Stimulated activated naive CD8-positive, alpha-beta T cell treated with anti-CD3 and anti-CD28 coated beads, Interleukin-15, Interleukin-2, amounts not matched to agents 100 ng/mL and 50 ng/mL, for 24 hours (primary cell): ENCODE data around the gene MYF6.

ENCODE experiments used
- H3K27ac Mint-ChIP-seq: one replicate; pipeline ENCODE4 v1.8.0; 2021; ENCODE audit warnings: mild to moderate bottlenecking, mixed read lengths
- H3K27me3 Mint-ChIP-seq: one replicate; pipeline ENCODE4 v1.8.0; 2021; ENCODE audit warnings: mixed read lengths
- H3K36me3 Mint-ChIP-seq: one replicate; pipeline ENCODE4 v1.8.0; 2021; ENCODE audit warnings: low read depth, mixed read lengths
- H3K4me1 Mint-ChIP-seq: one replicate; pipeline ENCODE4 v1.8.0; 2021; ENCODE audit warnings: low read depth, mixed read lengths
- H3K4me3 Mint-ChIP-seq: one replicate; pipeline ENCODE4 v1.8.0; 2021; ENCODE audit warnings: mild to moderate bottlenecking, mixed read lengths
- H3K9me3 Mint-ChIP-seq: one replicate; pipeline ENCODE4 v1.8.0; 2021; ENCODE audit warnings: mixed read lengths

MYF6 gene

GRCh38 chr12:80698256-80698655 lies 9.2 kb upstream of the MYF6 start:
- no peak overlapping the region for H3K27ac Mint-ChIP-seq
- no peaks in the 10 kb centered on the region for H3K36me3 Mint-ChIP-seq
- H3K9me3 Mint-ChIP-seq = no peaks in the 10 kb centered on the region
- H3K4me3 Mint-ChIP-seq = no peak overlapping the region
- no peaks in the 10 kb centered on the region for H3K27me3 Mint-ChIP-seq
- H3K4me1 Mint-ChIP-seq = no peaks in the 10 kb centered on the region

DNA sequence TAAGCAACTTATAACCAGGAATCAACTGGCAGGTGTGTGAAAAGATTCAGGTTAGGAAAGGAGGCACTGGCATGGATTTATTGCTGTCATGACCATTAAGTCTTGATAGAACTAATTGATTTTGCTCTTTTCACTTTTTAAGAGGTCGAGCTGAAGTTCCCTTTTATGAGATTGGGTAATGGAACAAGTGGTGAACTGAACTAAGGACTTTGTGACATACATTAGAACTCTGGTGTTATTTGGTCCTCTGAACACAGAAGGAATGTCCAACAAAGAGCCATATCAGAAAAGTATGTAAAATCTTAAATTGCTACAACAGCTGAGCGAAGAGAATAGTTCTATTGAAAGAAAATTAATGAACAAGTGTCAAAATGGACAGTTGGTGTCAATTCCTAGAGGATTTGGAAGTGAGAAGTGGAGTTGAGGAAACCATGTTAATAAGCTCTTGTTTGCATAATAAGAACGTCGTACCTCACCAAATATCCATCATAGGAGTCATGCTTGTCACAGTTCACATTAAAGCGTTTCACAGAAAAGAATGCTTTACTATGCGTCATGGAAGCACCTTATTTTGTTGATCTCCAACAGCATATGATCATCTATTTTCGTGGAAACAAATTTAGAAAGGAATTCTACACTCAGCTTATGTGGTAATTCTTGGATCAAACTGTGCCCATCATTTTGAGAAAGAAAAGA lies 8.4 kb upstream of the MYF6 start:
- H3K9me3 Mint-ChIP-seq = no peaks in the 10 kb centered on the region
- no peak overlapping the region for H3K27ac Mint-ChIP-seq
- H3K4me1 Mint-ChIP-seq = no peaks in the 10 kb centered on the region
- H3K36me3 Mint-ChIP-seq = no peaks in the 10 kb centered on the region
- H3K27me3 Mint-ChIP-seq = no peaks in the 10 kb centered on the region
- no peak overlapping the region for H3K4me3 Mint-ChIP-seq

DNA sequence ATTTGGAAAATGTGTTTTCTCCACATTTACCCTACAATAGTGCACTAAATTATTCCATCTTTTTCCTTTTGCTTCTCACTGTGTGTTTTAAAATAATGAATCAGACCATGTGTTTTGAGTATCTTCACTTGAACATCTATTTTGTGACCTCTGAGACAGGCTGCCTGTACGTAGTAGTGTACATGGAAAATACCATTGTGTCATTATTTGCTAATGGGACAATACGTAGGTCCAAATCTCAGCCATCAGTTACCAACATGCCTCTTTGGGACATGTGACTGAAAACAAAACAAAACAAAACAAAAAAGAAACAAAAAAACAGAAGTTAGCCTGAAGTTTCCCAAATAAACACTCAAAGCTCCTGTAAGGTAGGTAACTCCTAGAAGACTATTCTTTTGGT lies 7.1 kb upstream of the MYF6 start:
- Mint-ChIP-seq H3K9me3 (no peaks in the 10 kb centered on the region), H3K4me3 (no peak overlapping the region), H3K27me3 (no peaks in the 10 kb centered on the region), H3K4me1 (no peaks in the 10 kb centered on the region), H3K27ac (no peak overlapping the region), H3K36me3 (no peaks in the 10 kb centered on the region)

GRCh38 chr12:80701388-80701787 lies 6.0 kb upstream of the MYF6 start:
- no peak overlapping the region for H3K27ac Mint-ChIP-seq
- H3K27me3 Mint-ChIP-seq = peaks cover 7% of the 10 kb centered on the region
- peaks cover 4% of the 10 kb centered on the region for H3K9me3 Mint-ChIP-seq
- no peaks in the 10 kb centered on the region for H3K36me3 Mint-ChIP-seq
- H3K4me1 Mint-ChIP-seq = no peaks in the 10 kb centered on the region
- no peak overlapping the region for H3K4me3 Mint-ChIP-seq

GRCh38 chr12:80702889-80703805 lies 4.3 kb upstream of the MYF6 start:
- no peaks in the 10 kb centered on the region for H3K36me3 Mint-ChIP-seq
- peaks cover 4% of the 10 kb centered on the region for H3K9me3 Mint-ChIP-seq
- no peak overlapping the region for H3K4me3 Mint-ChIP-seq
- no peak overlapping the region for H3K27ac Mint-ChIP-seq
- H3K27me3 Mint-ChIP-seq = peaks cover 19% of the 10 kb centered on the region
- H3K4me1 Mint-ChIP-seq = no peaks in the 10 kb centered on the region

- Mint-ChIP-seq H3K4me3 (no peak overlapping the region), H3K27me3 (peaks cover 31% of the 10 kb centered on the region), H3K36me3 (no peaks in the 10 kb centered on the region), H3K27ac (no peak overlapping the region), H3K9me3 (peaks cover 4% of the 10 kb centered on the region), H3K4me1 (no peaks in the 10 kb centered on the region)
These were observed 3.0 kb upstream of the MYF6 start for GRCh38 chr12:80704420-80704819.

DNA sequence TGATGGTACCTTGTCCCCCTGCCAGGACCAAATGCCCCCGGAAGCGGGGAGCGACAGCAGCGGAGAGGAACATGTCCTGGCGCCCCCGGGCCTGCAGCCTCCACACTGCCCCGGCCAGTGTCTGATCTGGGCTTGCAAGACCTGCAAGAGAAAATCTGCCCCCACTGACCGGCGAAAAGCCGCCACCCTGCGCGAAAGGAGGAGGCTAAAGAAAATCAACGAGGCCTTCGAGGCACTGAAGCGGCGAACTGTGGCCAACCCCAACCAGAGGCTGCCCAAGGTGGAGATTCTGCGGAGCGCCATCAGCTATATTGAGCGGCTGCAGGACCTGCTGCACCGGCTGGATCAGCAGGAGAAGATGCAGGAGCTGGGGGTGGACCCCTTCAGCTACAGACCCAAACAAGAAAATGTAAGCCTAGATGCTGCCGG lies 410 bp downstream of the MYF6 start:
- no peaks in the 10 kb centered on the region for H3K36me3 Mint-ChIP-seq
- H3K4me1 Mint-ChIP-seq = no peaks in the 10 kb centered on the region
- H3K27ac Mint-ChIP-seq = no peak overlapping the region
- peaks cover 4% of the 10 kb centered on the region for H3K9me3 Mint-ChIP-seq
- H3K4me3 Mint-ChIP-seq = no peak overlapping the region
- peaks cover 46% of the 10 kb centered on the region for H3K27me3 Mint-ChIP-seq

- Mint-ChIP-seq H3K9me3 (peaks cover 4% of the 10 kb centered on the region), H3K36me3 (no peaks in the 10 kb centered on the region), H3K4me3 (no peak overlapping the region), H3K4me1 (no peaks in the 10 kb centered on the region), H3K27me3 (peaks cover 46% of the 10 kb centered on the region), H3K27ac (no peak overlapping the region)
These were observed 983 bp downstream of the MYF6 start for GRCh38 chr12:80708259-80708974.

GRCh38 chr12:80708975-80709328 lies 1.5 kb downstream of the MYF6 start:
- H3K4me1 Mint-ChIP-seq = no peaks in the 10 kb centered on the region
- H3K9me3 Mint-ChIP-seq = peaks cover 4% of the 10 kb centered on the region
- no peak overlapping the region for H3K4me3 Mint-ChIP-seq
- peaks cover 51% of the 10 kb centered on the region for H3K27me3 Mint-ChIP-seq
- no peak overlapping the region for H3K27ac Mint-ChIP-seq
- H3K36me3 Mint-ChIP-seq = no peaks in the 10 kb centered on the region

DNA sequence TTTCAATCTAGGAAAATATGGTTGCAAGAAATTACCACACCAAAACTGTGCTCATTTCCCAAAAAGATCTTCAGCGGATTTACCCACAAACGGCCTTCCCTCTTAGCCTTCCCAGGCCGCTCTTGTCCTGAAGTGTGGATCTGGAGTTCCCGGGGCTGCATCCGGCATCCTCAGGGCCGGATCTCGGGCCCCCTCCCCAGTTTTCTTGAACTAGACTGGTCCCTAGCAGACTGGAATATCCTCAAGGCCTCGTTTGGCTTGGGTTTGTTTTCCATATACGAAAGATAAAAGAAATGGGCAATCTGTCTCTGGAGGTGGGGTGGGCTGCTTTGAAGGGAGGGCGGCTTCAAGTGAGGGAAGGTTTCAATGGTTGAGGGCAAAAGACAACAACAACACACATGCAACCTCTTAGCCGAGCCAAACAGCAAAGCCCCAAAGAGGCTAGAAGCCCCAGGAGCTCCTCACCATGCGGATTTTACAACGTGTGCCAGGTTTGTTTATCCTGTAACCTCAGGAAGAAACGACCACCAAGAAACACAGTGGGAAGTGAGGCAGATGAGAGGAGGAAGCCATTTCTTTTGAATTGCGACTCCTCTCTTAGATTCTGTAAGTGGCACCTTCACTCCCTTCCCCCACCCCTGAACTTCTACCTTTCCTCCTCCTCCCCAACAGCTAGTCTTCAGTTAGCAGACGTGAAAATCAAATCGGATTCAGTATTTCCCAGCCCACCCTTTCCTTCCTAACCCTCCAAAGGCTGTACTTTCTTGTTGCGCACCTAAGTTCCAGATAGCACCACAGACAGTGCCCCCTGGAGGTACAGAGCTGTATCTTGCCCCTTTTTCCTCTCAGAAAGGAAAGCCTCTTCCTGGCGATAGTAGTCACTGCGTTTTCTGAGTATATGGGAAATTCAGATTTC lies 2.6 kb downstream of the MYF6 start:
- peaks cover 63% of the 10 kb centered on the region for H3K27me3 Mint-ChIP-seq
- H3K4me3 Mint-ChIP-seq = no peak overlapping the region
- peaks cover 4% of the 10 kb centered on the region for H3K9me3 Mint-ChIP-seq
- H3K27ac Mint-ChIP-seq = no peak overlapping the region
- H3K4me1 Mint-ChIP-seq = no peaks in the 10 kb centered on the region
- no peaks in the 10 kb centered on the region for H3K36me3 Mint-ChIP-seq

DNA sequence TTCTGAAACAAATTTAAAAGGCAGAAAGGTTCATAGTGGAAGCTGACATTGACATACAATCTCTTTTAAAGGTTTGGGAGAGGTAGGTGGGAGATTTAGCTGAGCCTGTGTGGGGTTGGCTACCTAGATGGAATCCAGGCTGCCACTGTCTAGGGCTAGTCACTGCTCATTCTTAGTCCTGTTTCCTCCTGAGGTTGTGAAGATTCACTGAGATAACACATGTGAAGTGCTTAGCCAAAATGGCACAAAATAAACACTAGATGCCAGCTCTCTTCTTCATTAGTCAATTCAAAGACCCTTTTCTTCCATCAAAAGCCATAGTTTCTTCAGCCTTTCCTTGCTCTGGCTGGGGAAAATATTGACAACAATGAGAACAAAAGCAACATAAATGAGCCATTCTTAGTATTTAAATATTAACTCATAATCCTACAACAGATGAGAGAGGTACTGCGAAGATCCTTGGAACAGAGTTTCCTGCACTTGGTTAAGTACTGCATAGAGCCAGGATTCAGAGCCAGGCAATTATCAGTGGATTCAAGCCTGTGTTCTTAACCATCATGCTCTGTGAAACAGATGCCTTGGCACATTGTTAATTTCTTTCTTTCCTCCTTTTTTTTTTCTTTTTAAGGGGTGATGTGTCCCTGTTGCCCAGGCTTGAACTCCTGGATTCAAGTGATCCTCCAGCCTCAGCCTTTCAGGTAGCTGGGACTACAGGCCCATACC lies 3.5 kb downstream of the MYF6 start:
- H3K4me1 Mint-ChIP-seq = no peaks in the 10 kb centered on the region
- no peaks in the 10 kb centered on the region for H3K36me3 Mint-ChIP-seq
- H3K27ac Mint-ChIP-seq = no peak overlapping the region
- H3K9me3 Mint-ChIP-seq = peaks cover 1% of the 10 kb centered on the region
- H3K27me3 Mint-ChIP-seq = peaks cover 66% of the 10 kb centered on the region
- H3K4me3 Mint-ChIP-seq = no peak overlapping the region

GRCh38 chr12:80711866-80712265 lies 4.4 kb downstream of the MYF6 start:
- no peak overlapping the region for H3K27ac Mint-ChIP-seq
- no peaks in the 10 kb centered on the region for H3K4me1 Mint-ChIP-seq
- no peak overlapping the region for H3K4me3 Mint-ChIP-seq
- peaks cover 67% of the 10 kb centered on the region for H3K27me3 Mint-ChIP-seq
- no peaks in the 10 kb centered on the region for H3K9me3 Mint-ChIP-seq
- H3K36me3 Mint-ChIP-seq = no peaks in the 10 kb centered on the region

DNA sequence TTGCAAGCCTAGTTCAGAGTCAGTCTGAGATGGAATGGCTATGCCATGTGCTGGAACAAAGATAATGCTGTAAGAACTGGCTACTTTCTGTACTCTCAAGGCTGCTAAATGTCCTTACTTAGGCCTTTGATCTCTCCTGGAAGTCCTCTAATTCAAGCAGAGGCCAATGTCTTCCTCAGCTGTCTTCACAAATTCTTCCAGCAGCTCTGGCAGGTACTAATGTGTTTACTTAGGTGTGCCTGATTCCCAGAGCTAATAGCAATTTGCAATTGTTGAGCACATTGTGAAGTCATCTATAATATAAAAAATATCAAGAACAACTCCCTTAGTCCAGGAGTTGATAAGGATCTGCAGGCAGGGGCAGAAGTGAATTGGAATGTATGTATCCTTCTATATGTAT lies 5.4 kb downstream of the MYF6 start:
- H3K4me1 Mint-ChIP-seq = no peaks in the 10 kb centered on the region
- H3K36me3 Mint-ChIP-seq = no peaks in the 10 kb centered on the region
- H3K27me3 Mint-ChIP-seq = peaks cover 63% of the 10 kb centered on the region
- no peaks in the 10 kb centered on the region for H3K9me3 Mint-ChIP-seq
- H3K4me3 Mint-ChIP-seq = no peak overlapping the region
- no peak overlapping the region for H3K27ac Mint-ChIP-seq

GRCh38 chr12:80713419-80713818 lies 6.0 kb downstream of the MYF6 start:
- H3K27ac Mint-ChIP-seq = no peak overlapping the region
- peaks cover 64% of the 10 kb centered on the region for H3K27me3 Mint-ChIP-seq
- H3K9me3 Mint-ChIP-seq = no peaks in the 10 kb centered on the region
- H3K36me3 Mint-ChIP-seq = no peaks in the 10 kb centered on the region
- H3K4me1 Mint-ChIP-seq = no peaks in the 10 kb centered on the region
- H3K4me3 Mint-ChIP-seq = no peak overlapping the region
